Activated naive CD8-positive, alpha-beta T cell (primary cell): ENCODE data around the gene ARID4B.
"Not testable (repeated sequence)": the region's sequence is repeated elsewhere in the genome, so short reads cannot be mapped to it uniquely, and the experiment has no call there.

Source experiments
- H3K27ac Mint-ChIP-seq: one replicate; pipeline ENCODE4 v1.8.0; 2021; ENCODE audit warnings: mixed read lengths
- H3K27me3 Mint-ChIP-seq: one replicate; pipeline ENCODE4 v1.8.0; 2021; ENCODE audit warnings: mixed read lengths
- H3K36me3 Mint-ChIP-seq: one replicate; pipeline ENCODE4 v1.8.0; 2021; ENCODE audit warnings: mixed read lengths
- H3K4me1 Mint-ChIP-seq: one replicate; pipeline ENCODE4 v1.8.0; 2021; ENCODE audit warnings: low read depth, mixed read lengths
- H3K4me3 Mint-ChIP-seq: one replicate; pipeline ENCODE4 v1.8.0; 2021; ENCODE audit warnings: mild to moderate bottlenecking, mixed read lengths
- H3K9me3 Mint-ChIP-seq: one replicate; pipeline ENCODE4 v1.8.0; 2021; ENCODE audit warnings: low read depth, mixed read lengths

Gene ARID4B

DNA sequence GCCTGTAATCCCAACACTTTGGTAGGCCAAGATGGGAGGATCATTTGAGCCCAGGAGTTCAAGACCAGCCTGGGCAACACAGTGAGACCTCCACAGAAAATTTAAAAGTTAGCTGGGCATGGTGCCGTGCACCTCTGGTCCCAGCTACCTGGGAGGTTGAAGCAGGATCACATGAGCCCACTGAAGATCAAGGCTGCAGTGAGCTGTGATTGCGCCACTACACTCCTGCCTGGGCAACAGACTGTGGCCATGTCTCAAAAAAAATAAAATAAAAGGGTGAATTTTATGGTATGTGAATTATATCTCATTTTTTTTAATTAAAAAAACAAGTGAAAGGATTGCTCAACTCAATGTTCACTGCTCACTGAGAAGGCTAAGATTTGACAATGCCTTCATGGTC lies 8.7 kb downstream of the ARID4B start:
- Mint-ChIP-seq H3K4me1 (peaks cover 78% of the 10 kb centered on the region), H3K36me3 (peaks cover 16% of the 10 kb centered on the region), H3K27me3 (no peaks in the 10 kb centered on the region), H3K9me3 (no peaks in the 10 kb centered on the region), H3K4me3 (peak overlapping the region; percentile 60), H3K27ac (peak overlapping the region; percentile 83)

GRCh38 chr1:235317168-235317567 lies 10.8 kb downstream of the ARID4B start:
- H3K27ac Mint-ChIP-seq: peak overlapping the region; percentile 95
- peaks cover 83% of the 10 kb centered on the region for H3K4me1 Mint-ChIP-seq
- peak overlapping the region; percentile 66 for H3K4me3 Mint-ChIP-seq
- H3K9me3 Mint-ChIP-seq: no peaks in the 10 kb centered on the region
- no peaks in the 10 kb centered on the region for H3K27me3 Mint-ChIP-seq
- H3K36me3 Mint-ChIP-seq: peaks cover 11% of the 10 kb centered on the region

DNA sequence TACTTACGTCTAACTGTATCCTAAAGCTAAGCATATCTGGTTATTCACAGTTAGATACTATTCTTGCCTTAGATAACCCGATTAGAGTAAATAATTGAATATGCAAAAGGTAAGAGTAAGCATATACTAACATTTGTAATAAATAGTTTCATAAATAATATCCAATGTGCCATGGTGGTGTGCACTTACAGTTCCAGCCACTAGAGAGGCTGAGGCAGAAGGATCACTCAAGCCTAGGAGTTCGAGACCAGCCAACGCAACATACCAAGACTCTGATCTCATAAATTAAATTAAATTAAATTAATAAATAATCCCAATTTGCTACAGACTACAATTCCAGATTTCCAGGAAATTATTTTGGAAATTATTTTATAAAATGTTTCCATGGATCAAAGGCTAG lies 12.2 kb downstream of the ARID4B start:
- Mint-ChIP-seq H3K4me3 (no peak overlapping the region), H3K27ac (no peak overlapping the region), H3K36me3 (peaks cover 10% of the 10 kb centered on the region), H3K9me3 (no peaks in the 10 kb centered on the region), H3K27me3 (no peaks in the 10 kb centered on the region), H3K4me1 (peaks cover 77% of the 10 kb centered on the region)

DNA sequence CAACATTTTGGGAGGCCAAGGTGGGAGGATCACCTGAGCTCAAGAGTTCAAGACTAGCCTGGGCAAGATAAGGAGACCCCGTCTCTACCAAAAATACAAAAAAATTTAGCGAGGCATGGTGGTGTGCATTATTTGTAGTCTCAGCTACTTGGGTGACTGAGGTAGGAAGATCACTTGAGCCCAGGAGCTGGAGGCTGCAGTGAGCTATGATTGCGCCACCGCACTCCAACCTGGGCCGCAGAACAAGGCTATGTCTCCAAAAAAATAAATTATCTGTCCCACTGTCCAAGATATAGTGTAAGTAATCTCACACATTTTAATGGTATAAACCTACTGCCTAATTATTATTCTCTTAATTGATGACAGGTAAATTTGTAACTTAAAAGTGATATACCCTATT lies 12.8 kb downstream of the ARID4B start:
- Mint-ChIP-seq H3K9me3 (no peaks in the 10 kb centered on the region), H3K27me3 (no peaks in the 10 kb centered on the region), H3K4me1 (peaks cover 77% of the 10 kb centered on the region), H3K27ac (peak overlapping the region; percentile 64), H3K36me3 (peaks cover 5% of the 10 kb centered on the region), H3K4me3 (no peak overlapping the region)

DNA sequence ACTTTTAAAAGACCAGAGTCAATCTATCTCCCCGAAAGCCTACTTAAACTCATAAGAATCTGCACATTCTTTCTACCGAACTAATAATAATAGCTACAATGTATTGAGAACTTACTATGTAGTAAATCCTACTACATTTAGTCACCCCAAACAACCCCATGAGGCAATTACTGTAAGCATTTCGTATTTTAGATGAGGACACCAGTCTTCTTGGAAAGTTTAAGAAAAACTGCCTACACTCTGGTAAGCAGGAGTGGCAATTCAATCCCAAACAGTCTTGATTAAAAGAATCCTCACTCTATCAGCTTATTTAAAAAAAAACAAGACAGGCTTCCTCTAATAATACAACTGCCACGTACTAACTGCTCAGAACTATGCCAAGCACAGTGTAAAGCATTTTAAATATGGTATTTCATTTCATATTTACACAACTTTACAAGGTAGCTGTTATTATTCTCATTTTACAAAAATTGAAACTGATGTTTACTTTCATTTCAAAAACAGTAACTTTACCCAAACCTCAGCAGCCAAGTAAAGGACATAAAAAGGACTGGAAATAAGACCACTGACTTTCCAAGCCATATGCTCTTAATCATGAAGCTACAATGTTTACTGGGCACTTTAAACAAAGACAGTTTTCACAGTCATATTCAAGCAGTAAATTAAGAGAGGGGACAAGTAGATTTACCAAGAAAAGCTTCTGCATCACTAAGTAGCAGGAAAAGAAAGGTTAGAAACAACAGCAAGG lies 13.9 kb downstream of the ARID4B start:
- peaks cover 5% of the 10 kb centered on the region for H3K36me3 Mint-ChIP-seq
- no peaks in the 10 kb centered on the region for H3K9me3 Mint-ChIP-seq
- H3K27me3 Mint-ChIP-seq: no peaks in the 10 kb centered on the region
- peak overlapping the region; percentile 62 for H3K4me3 Mint-ChIP-seq
- H3K27ac Mint-ChIP-seq: peak overlapping the region; percentile 84
- H3K4me1 Mint-ChIP-seq: peaks cover 70% of the 10 kb centered on the region

DNA sequence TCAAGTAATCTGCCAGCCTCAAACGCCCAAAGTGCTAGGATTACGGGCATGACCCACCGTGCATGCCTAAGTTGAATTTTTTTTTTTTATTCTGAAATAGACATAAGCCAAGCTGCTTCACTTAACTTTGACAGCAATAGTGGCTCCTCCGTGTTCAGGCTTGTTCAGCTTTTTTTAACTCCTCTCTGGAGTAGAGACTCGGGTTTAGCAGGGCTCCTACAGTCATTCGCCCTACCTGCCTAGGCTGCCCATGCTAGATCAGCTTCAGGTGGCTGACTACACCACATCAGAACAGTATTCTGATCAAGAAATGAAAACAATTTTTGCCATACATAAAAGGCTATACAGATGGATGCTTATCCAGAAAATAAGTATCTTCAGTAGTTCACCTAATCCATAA lies 14.7 kb downstream of the ARID4B start:
- Mint-ChIP-seq H3K9me3 (no peaks in the 10 kb centered on the region), H3K36me3 (no peaks in the 10 kb centered on the region), H3K27me3 (no peaks in the 10 kb centered on the region), H3K4me1 (peaks cover 61% of the 10 kb centered on the region), H3K27ac (peak overlapping the region; percentile 84), H3K4me3 (peak overlapping the region; percentile 62)

- not testable (repeated sequence) for H3K27me3 Mint-ChIP-seq, H3K27ac Mint-ChIP-seq, H3K36me3 Mint-ChIP-seq, H3K9me3 Mint-ChIP-seq, H3K4me3 Mint-ChIP-seq
- H3K4me1 Mint-ChIP-seq: peaks cover 67% of the 10 kb centered on the region
These were observed 18.8 kb downstream of the ARID4B start for GRCh38 chr1:235309206-235309605.

- Mint-ChIP-seq H3K9me3 (no peaks in the 10 kb centered on the region), H3K27me3 (no peaks in the 10 kb centered on the region), H3K27ac (peak overlapping the region; percentile 87), H3K4me1 (peaks cover 65% of the 10 kb centered on the region), H3K36me3 (peaks cover 2% of the 10 kb centered on the region), H3K4me3 (no peak overlapping the region)
These were observed 20.5 kb downstream of the ARID4B start for GRCh38 chr1:235307158-235308124.

- H3K27me3 Mint-ChIP-seq: no peaks in the 10 kb centered on the region
- H3K9me3 Mint-ChIP-seq: no peaks in the 10 kb centered on the region
- H3K27ac Mint-ChIP-seq: peak overlapping the region; percentile 86
- peaks cover 2% of the 10 kb centered on the region for H3K36me3 Mint-ChIP-seq
- H3K4me1 Mint-ChIP-seq: peaks cover 61% of the 10 kb centered on the region
- peak overlapping the region; percentile 57 for H3K4me3 Mint-ChIP-seq
These were observed 23.2 kb downstream of the ARID4B start for GRCh38 chr1:235304549-235305451.

- Mint-ChIP-seq H3K4me1 (peaks cover 78% of the 10 kb centered on the region), H3K27me3 (no peaks in the 10 kb centered on the region), H3K36me3 (peaks cover 2% of the 10 kb centered on the region), H3K9me3 (peaks cover under 1% of the 10 kb centered on the region), H3K27ac (no peak overlapping the region), H3K4me3 (no peak overlapping the region)
These were observed 25.8 kb downstream of the ARID4B start for GRCh38 chr1:235302143-235302542.

DNA sequence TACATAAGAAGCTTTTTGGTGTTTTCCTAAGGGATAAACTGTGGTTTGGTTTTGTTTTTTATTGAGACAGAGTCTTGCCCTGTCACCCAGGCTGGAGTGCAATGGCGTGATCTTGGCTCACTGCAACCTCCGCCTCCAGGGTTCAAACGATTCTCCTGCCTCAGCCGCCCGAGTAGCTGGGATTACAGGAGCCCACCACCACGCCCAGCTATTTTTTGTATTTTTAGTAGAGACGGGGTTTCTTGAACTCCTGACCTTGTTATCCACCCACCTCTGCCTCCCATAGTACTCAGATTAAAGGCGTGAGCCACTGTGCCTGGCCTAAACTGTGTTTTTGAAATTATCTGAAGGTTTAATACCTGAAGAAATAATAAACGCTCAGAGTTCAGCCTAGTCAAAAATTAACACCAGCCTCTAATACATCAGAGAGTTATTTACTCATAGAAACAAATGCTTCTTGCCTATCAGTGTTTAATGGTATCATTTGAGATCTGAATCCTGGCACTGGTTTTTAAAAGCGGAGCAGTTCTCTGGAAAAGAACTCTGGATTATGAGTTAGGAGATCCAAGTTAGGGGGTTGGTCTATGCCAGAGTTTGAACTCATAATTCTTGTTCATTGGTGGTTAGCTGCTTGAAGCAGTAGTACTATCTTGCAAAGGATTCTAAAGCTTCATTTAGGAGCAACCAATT lies 28.7 kb downstream of the ARID4B start:
- Mint-ChIP-seq H3K4me1 (peaks cover 63% of the 10 kb centered on the region), H3K36me3 (peaks cover 2% of the 10 kb centered on the region), H3K27me3 (no peaks in the 10 kb centered on the region), H3K4me3 (peak overlapping the region; percentile 35), H3K27ac (peak overlapping the region; percentile 66), H3K9me3 (peaks cover 4% of the 10 kb centered on the region)

GRCh38 chr1:235298758-235299157 lies 29.2 kb downstream of the ARID4B start:
- H3K9me3 Mint-ChIP-seq: peaks cover 4% of the 10 kb centered on the region
- H3K4me1 Mint-ChIP-seq: peaks cover 61% of the 10 kb centered on the region
- H3K36me3 Mint-ChIP-seq: peaks cover 2% of the 10 kb centered on the region
- peak overlapping the region; percentile 66 for H3K27ac Mint-ChIP-seq
- H3K27me3 Mint-ChIP-seq: no peaks in the 10 kb centered on the region
- peak overlapping the region; percentile 24 for H3K4me3 Mint-ChIP-seq

DNA sequence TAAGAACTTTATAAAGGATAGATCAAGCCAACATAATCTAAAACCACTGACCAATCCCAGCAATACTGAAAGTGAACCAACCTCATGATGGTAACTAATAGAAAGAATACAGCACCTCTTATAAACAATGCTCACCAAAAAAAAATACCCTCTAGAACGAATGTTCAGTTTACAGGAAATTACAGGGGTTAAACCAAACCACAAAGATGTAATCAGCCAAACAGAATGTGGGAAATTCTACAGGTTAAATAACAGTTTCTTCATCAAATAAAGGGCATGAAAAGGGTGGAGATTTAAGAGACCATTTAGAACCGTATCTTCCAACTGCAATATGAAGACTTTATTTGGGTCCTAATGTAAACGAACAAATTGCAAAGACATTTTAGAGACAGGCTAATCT lies 30.4 kb downstream of the ARID4B start:
- Mint-ChIP-seq H3K4me3 (peak overlapping the region; percentile 76), H3K9me3 (peaks cover 4% of the 10 kb centered on the region), H3K27me3 (no peaks in the 10 kb centered on the region), H3K4me1 (peaks cover 60% of the 10 kb centered on the region), H3K27ac (peak overlapping the region; percentile 88), H3K36me3 (peaks cover 1% of the 10 kb centered on the region)

DNA sequence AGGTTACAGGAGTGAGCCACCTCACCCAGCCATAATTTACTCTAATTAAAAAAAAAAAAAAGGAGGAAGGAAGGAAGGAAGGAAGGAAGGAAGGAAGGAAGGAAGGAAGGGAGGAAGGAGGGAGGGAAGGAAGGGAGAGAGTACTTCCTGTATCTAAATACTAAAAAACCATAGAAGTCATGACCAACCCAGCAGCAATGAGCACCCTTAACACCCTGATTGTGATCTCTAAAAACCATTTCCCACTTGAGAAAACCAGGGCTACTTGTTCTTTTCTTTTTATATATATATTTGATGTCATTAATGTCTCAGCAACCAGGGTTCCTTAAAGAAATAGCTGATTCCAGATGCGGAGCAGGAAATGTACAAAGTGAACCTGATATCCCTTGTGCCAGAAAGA lies 31.2 kb downstream of the ARID4B start:
- no peaks in the 10 kb centered on the region for H3K36me3 Mint-ChIP-seq
- H3K27me3 Mint-ChIP-seq: no peaks in the 10 kb centered on the region
- H3K9me3 Mint-ChIP-seq: peaks cover 4% of the 10 kb centered on the region
- peak overlapping the region; percentile 88 for H3K27ac Mint-ChIP-seq
- peak overlapping the region; percentile 57 for H3K4me3 Mint-ChIP-seq
- peaks cover 61% of the 10 kb centered on the region for H3K4me1 Mint-ChIP-seq
